Measurements from ENCODE around the gene D2HGDH.
"Not testable (repeated sequence)": the region's sequence is repeated elsewhere in the genome, so short reads cannot be mapped to it uniquely, and the experiment has no call there.

D2HGDH gene

DNA sequence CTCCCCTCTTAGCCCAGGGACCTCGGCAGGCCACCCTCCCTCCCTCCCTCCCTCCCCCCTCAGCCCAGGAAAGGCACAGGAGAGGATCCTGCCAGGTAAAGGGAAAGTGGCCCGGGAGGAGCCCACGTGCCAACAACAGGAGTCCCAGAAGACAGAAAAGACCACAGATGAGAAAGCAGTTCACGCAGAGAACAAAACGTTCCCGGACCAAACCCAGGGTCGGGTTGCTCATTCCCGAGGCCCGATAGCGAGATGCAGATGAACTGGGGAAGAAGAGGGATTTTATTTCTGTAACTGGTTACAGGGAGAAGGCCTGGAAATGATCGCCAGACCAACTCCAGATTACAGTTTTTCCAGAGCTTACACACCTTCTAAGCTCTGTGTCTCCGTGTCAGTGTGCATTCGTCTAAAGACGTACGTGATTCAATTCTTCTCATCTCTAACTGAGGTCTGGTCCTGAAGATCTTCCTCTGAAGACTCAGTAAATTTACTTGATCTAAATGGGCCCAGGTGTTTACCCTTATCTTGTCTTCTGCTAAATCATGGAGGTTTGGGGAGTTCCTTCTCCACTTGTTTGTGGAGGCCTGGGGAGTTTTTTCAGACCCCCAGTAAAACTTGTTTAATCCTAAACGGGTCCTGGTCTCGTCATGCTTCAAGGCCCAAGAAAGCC, 73.8 kb downstream of the D2HGDH start:
- DNase-seq (ENCODE audit: low read depth in 2 of 2), result no peak

GRCh38 chr2:241808721-241809382, 74.4 kb downstream of the D2HGDH start, which contains the start of gene NEU4:
TSS of gene NEU4 (plus strand) at chr2:241809193. CDS start at chr2:241814485, 5,292 bp downstream.
- no peak for DNase-seq (ENCODE audit: low read depth in 2 of 2)

DNA sequence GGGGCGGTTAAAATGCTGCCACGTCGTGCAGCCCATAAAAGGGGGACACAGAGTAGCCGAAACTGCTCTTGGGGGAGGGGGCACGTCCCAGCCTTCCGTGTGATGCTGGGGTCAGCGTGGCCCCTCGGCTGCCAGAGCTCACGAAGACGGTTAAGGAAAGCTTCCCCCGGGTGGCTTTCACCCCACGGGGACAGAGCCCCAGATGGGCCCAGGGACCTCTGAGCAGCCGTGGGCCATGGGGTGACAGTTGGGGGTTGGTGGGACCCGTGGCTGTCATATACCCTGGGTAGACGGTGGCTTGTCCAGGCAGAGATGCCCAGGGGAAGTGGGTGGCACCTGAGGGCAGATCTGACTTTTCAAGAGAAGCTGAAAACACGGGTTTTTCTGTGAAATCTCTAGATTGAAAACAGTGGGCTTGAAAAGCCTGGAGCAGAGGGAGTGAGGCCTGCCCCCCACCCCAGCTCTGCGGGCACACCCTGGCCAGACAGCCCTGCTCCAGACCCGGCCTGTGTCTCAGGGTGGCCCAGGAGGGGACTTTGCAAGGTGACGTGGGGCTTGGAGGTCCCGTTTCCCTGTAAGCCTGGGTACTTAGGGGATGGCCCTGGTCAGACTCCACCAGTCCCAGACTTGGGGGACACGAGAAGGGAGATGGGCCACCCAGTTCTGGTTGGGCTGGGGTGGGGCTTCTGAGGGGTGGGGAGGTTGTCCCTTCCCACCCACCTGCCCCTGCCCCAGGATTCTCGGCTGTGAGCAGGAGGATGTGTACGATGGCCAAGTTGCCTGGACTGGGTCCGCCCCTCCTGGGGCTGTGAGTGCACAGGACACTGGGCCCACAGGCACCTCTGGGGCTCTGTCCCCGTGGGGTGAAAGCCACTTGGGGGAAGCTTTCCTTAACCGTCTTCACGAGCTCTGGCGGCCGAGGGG, 75.2 kb downstream of the D2HGDH start:
- no peak for DNase-seq (ENCODE audit: low read depth in 2 of 2)

GRCh38 chr2:241810307-241811200, 76.1 kb downstream of the D2HGDH start:
- no peak for DNase-seq (ENCODE audit: low read depth in 2 of 2)

DNA sequence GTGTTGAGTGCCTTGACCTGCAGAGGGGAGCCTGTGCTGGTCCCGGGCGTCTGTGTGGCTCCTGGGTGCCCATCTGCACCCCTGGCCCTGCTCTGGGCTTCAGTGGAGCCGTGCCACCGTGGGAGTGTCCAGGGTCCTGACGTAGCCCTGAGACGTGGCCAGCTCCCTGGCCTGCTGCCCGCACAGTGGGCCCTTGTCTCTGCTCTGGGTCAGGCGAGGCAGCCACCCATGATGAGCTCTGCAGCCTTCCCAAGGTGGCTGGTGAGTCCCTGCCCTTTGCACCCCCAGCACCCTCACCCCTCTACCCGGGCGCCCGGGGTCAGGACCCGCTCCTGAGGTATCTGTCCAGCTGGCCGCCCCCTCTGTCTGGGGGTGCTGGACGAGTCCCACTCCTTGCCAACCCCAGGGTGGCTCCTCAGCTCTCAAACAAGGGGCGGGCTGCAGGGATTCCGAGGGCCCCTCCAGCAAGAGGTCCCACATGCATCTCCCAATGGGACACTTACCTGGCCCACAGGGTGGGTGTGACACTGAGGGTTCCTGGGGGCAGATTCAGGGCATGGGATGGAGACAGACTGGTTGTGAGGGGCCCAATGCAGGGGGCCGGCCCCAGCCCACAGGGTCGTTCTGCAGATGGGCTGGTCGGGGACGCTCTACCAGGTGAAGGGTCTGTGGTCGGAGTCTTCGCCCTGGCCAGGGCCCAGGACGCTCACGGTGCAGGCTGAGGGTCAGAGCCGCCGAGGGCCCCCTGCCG, 76.9 kb downstream of the D2HGDH start:
- DNase-seq (ENCODE audit: low read depth in 2 of 2), result no peak

DNA sequence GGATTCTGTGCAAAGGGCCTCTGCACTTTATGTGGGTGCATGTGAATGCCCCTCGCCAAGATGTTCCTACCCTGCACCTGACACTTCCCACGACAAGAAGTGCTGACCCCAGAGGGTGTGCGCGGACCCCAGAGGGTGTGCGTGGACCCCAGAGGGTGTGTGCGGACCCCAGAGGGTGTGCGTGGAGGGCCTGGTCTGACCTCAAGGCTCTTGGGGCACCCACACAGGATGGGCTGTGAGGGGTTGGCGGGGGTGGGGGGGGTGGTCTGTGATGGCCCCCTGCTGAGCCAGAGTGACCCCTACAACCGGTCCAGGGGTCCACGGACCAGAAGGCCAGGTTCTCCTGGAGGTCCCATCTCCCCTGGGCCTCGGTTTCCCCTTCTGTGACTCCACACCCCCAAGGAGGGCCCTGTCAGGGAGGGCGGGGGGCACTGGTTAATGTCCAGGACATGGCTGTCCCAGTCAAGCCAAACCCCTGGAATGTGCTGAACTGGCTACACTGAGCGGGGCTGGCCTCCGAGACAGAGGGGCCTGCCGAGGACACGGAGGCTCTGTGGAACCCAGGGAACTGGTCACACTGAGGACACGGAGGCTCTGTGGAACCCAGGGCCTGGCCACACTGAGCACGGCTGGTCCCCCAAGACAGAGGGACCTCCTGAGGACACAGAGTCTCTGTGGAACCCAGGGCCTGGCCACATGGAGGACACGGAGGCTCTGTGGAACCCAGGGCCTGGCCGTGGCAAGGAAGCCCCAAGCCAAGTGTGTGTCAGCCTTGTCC, 77.7 kb downstream of the D2HGDH start:
- DNase-seq (ENCODE audit: low read depth in 2 of 2), result no peak

DNA sequence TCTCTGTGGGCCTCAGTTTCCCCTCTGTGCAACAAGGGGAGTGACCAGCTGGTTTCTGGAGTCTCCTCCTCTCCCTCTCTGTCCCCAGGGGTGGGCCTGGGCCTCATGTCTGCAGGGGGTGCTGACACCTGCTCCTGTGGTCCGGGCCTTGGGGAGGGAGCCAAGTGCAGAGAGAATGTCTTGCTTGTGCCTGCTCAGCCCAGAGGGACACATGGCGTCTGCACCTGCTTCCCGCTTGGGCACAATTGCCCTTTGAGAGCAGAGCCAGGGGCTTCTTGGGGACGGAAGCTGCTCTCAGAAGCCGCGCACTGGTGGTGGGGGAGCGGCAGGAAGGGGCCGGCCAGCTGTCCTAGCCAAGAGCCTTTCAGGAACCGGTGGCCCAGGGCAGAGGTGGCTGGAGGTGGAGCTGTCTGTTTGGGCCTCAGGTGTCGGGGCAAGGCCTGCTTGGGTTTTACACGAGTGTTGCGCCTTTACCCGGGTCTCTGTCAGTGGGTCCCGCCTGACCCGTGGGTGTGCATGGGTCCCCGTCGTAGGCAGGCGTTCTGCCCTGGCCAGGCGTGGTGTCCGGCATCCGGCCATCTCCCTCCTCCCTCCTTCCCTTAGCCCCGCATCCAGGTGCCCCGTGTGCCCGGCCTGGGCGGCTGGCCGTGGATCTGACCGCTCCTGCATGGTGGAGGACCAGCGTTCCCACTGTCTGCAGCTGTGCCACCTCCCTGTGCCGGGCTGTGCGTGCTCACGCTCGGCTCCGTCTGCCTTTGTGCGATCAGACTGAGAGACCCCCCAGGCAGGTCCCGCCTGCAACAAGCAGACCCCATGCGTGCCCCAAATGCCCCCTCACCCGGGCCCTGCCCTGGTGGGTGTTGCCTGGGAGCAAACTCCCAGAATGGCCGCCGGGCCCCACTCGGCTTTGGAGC, 78.6 kb downstream of the D2HGDH start:
- no peak for DNase-seq (ENCODE audit: low read depth in 2 of 2)

GRCh38 chr2:241813644-241814392, 79.4 kb downstream of the D2HGDH start:
- no peak for DNase-seq (ENCODE audit: low read depth in 2 of 2)

DNA sequence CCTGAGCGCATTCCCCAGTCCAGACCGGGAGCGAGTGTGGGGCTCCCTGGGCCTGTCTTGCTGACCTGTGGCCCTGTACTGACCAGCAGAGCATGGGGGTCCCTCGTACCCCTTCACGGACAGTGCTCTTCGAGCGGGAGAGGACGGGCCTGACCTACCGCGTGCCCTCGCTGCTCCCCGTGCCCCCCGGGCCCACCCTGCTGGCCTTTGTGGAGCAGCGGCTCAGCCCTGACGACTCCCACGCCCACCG, 79.9 kb downstream of the D2HGDH start:
- DNase-seq (ENCODE audit: low read depth in 2 of 2), result no peak

- no peak for DNase-seq (ENCODE audit: low read depth in 2 of 2)
Measured at GRCh38 chr2:241814643-241815476, 80.4 kb downstream of the D2HGDH start.

GRCh38 chr2:241815477-241816430, 81.3 kb downstream of the D2HGDH start:
- DNase-seq (ENCODE audit: low read depth in 2 of 2), result no peak

GRCh38 chr2:241816431-241817121, 82.1 kb downstream of the D2HGDH start:
- DNase-seq (ENCODE audit: low read depth in 2 of 2), result no peak

DNA sequence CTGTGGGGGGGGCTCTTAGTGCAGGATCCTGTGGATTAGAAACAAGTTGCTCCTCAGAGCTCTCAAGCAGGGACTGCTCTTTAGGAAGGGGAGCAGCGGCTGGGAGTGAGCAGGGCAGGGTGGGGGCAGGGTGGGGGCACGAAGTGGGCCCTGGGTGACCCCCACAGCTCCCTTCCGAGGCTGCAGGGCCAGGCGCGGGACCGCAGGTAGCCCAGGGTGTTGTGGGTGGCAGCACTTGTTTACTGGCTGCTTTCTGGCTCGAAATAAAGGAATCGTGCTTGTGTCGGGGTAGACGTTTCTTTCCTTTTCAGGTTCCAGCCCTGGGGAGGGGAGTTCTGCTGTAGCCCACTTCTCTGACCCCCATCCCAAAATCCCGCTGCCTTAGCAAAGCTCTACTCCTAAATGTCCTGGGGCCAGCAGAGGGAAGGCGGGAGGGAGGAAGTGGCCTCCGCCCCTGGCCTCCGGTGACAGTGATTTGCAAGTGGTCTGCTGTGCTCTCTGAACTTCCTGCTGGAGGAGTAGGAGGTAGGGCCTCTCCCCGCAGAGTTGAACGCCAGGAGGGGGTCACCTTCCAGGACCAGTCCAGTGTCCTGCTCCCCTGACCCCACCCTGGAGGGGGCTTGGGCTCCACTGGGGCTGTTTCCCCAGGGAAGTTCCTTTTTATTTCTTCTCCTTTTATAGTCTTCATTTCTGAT, 82.8 kb downstream of the D2HGDH start:
- no peak for DNase-seq (ENCODE audit: low read depth in 2 of 2)

GRCh38 chr2:241817821-241818215, 83.4 kb downstream of the D2HGDH start:
- DNase-seq (ENCODE audit: low read depth in 2 of 2), result not testable (repeated sequence)
